KMS-11 (cell line): ENCODE results near the gene PRKCG.

Experiments used
- H2AFZ ChIP-seq: fragments of 200-600 bp; sonication (generic); 2 replicates; pipeline ENCODE4 v1.6.1; 2016; ENCODE audit warnings: antibody characterized with exemption, mixed run types, low read depth
- H3K27ac ChIP-seq: fragments of 200-600 bp; sonication (generic); 2 replicates; pipeline ENCODE4 v1.6.1; 2016; ENCODE audit warnings: mild to moderate bottlenecking, mixed run types
- H3K27me3 ChIP-seq: fragments of 200-600 bp; sonication (generic); 2 replicates; pipeline ENCODE4 v1.6.1; 2017; ENCODE audit warnings: mild to moderate bottlenecking, low read depth, mixed run types, moderate library complexity; ENCODE audit not compliant: insufficient read depth
- H3K36me3 ChIP-seq: fragments of 200-600 bp; sonication (generic); 2 replicates; pipeline ENCODE4 v1.6.1; 2017; ENCODE audit warnings: mild to moderate bottlenecking, mixed run types; ENCODE audit not compliant: insufficient read depth
- H3K4me1 ChIP-seq: fragments of 200-600 bp; sonication (generic); 2 replicates; pipeline ENCODE4 v1.6.1; 2016; ENCODE audit warnings: mild to moderate bottlenecking, low read depth, mixed run types; ENCODE audit not compliant: poor library complexity, severe bottlenecking
- H3K4me2 ChIP-seq: fragments of 200-600 bp; sonication (generic); 2 replicates; pipeline ENCODE4 v1.7.0; 2016; ENCODE audit warnings: mild to moderate bottlenecking, mixed run types
- H3K4me3 ChIP-seq: fragments of 200-600 bp; sonication (generic); IDR thresholded peaks from 2 replicates; pipeline ENCODE4 v1.6.1; 2017; ENCODE audit warnings: low read depth, low read length, mixed read lengths; ENCODE audit not compliant: insufficient read depth
- H3K79me2 ChIP-seq: fragments of 200-600 bp; sonication (generic); 2 replicates; pipeline ENCODE4 v1.6.1; 2016; ENCODE audit warnings: low read depth, mixed run types; ENCODE audit not compliant: insufficient read depth
- H3K9ac ChIP-seq: fragments of 200-600 bp; sonication (generic); 2 replicates; pipeline ENCODE4 v1.6.1; 2016; ENCODE audit warnings: mild to moderate bottlenecking, mixed run types
- H4K20me1 ChIP-seq: fragments of 200-600 bp; sonication (generic); 2 replicates; pipeline ENCODE4 v1.6.1; 2016; ENCODE audit warnings: mild to moderate bottlenecking, mixed run types; ENCODE audit not compliant: insufficient read depth
- TF ChIP-seq, protein P1 (sequence below): fragments of 200-600 bp; sonication (generic); conservative IDR thresholded peaks from 2 replicates; pipeline ENCODE4 v1.6.1; 2017; ENCODE audit warnings: low read depth, mild to moderate bottlenecking, antibody characterized with exemption, low read length, moderate library complexity, mixed read lengths

The PRKCG gene

DNA sequence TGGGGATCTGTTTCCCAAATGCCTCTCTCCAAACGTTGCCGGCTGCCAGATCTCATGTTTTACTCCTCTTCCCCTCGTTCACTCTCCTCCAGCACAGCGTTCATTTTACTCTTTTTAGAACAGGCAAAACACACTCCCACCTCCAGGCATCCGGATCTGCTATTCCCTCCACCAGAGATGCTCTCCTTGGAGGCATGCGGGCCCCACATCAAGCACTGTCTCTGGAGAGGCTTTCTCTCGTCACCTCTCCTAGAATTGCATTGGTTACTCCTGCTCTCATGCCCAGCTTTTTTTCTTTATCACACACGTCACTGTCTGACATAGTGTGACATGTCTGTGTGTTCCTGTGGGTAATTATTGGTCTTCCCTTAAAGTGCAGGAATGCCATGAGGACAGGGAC is 34.4 kb upstream of the PRKCG start:
- Histone ChIP-seq H3K4me3 (no peak overlapping the region), H3K27me3 (peaks cover 2% of the 10 kb centered on the region; the same call in 1 of the 2 replicates), H3K36me3 (no peaks in the 10 kb centered on the region), H2AFZ (no peak overlapping the region), H3K4me2 (no peak overlapping the region), H3K79me2 (no peaks in the 10 kb centered on the region), H3K9ac (no peak overlapping the region), H3K4me1 (no peaks in the 10 kb centered on the region), H3K27ac (no peak overlapping the region), H4K20me1 (no peaks in the 10 kb centered on the region)
- TF ChIP-seq, protein P1, sequence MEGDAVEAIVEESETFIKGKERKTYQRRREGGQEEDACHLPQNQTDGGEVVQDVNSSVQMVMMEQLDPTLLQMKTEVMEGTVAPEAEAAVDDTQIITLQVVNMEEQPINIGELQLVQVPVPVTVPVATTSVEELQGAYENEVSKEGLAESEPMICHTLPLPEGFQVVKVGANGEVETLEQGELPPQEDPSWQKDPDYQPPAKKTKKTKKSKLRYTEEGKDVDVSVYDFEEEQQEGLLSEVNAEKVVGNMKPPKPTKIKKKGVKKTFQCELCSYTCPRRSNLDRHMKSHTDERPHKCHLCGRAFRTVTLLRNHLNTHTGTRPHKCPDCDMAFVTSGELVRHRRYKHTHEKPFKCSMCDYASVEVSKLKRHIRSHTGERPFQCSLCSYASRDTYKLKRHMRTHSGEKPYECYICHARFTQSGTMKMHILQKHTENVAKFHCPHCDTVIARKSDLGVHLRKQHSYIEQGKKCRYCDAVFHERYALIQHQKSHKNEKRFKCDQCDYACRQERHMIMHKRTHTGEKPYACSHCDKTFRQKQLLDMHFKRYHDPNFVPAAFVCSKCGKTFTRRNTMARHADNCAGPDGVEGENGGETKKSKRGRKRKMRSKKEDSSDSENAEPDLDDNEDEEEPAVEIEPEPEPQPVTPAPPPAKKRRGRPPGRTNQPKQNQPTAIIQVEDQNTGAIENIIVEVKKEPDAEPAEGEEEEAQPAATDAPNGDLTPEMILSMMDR, result no peak

DNA sequence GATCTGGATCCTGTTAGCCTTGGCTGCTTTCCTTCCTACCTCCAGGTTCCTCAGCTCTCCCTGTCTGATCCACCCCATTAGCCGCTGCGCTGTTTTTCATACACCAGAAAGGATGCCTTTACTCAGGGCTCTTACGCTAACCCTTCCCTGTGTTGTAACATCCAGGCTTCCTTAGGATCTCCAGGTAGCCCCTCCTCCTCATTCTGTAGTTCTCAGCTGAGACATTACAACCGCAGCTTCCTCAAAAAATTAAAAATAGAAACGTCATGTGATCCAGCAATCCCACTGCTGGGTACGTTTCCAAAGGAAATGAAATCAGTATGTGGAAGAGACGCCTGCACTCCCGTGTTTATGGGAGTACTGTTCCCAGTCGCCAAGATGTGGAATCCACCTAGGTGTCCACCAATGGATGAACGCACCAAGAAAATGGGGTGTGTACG is 32.7 kb upstream of the PRKCG start:
- no peak overlapping the region for H3K4me2 ChIP-seq
- no peak overlapping the region for H2AFZ ChIP-seq
- H3K4me3 ChIP-seq, result no peak overlapping the region
- no peaks in the 10 kb centered on the region for H3K79me2 ChIP-seq
- TF ChIP-seq, protein P1, result no peak
- peaks cover 2% of the 10 kb centered on the region; the same call in 1 of the 2 replicates for H3K27me3 ChIP-seq
- no peaks in the 10 kb centered on the region for H3K36me3 ChIP-seq
- H3K9ac ChIP-seq, result no peak overlapping the region
- no peaks in the 10 kb centered on the region for H3K4me1 ChIP-seq
- H4K20me1 ChIP-seq, result no peaks in the 10 kb centered on the region
- no peak overlapping the region for H3K27ac ChIP-seq

DNA sequence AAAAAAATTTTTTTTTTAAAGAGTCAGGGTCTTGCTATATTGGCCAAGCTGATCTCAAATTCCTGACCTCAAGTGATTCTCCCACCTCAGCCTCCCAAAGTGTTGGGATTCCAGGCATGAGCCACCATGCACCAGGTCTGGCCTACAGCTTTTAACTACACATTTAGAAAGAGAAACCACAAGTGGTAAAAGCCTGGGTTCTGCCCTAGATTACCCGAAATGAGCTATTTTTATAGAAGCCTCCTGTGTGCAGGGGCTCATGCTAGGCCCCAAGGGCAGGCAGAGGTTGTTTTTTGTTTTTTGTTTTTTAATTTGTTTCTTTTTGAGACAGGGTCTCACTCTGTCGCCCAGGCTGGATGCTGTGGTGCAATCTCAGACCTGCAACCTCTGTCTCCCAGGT is 28.3 kb upstream of the PRKCG start:
- no peaks in the 10 kb centered on the region for H4K20me1 ChIP-seq
- H3K27me3 ChIP-seq, result no peaks in the 10 kb centered on the region
- H3K27ac ChIP-seq, result no peak overlapping the region
- H3K4me1 ChIP-seq, result no peaks in the 10 kb centered on the region
- no peaks in the 10 kb centered on the region for H3K79me2 ChIP-seq
- TF ChIP-seq, protein P1, result no peak
- no peaks in the 10 kb centered on the region for H3K36me3 ChIP-seq
- H3K4me2 ChIP-seq, result no peak overlapping the region
- no peak overlapping the region for H2AFZ ChIP-seq
- H3K4me3 ChIP-seq, result no peak overlapping the region
- H3K9ac ChIP-seq, result no peak overlapping the region

DNA sequence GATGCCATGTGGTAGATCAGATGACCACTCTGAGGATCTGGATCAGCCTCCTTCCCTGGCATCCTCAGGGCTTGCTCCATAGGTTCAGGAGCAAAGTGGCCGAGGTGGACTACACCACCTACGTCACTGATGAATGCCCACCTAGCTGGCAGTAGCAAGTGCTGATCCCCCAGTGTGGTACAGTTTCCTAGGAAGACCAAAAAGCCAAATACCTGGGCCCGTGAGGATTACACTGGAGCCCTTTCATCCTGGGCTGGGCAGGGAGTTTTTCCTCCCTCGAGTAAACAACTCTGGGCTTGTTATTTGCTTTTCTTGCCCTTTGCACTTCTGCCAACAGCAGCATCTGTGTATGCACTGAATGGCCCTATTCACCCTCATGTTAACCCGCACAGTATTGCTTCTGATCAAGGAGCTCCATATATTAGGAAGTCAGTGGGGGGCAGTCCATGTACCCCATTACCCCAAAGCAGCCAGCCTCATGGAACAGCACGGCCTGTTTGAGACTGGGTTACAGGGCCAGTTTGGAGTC is 17.6 kb upstream of the PRKCG start:
- Histone ChIP-seq H3K79me2 (no peaks in the 10 kb centered on the region), H3K27ac (no peak overlapping the region), H3K36me3 (no peaks in the 10 kb centered on the region), H3K4me1 (no peaks in the 10 kb centered on the region), H4K20me1 (no peaks in the 10 kb centered on the region), H3K4me2 (no peak overlapping the region), H3K9ac (no peak overlapping the region), H2AFZ (no peak overlapping the region), H3K4me3 (no peak overlapping the region), H3K27me3 (no peaks in the 10 kb centered on the region; the same call in 1 of the 2 replicates)
- TF ChIP-seq, protein P1, result no peak
